GM19099 (cell line): ENCODE results near the gene ADCY5.

Source experiments
- POLR2A ChIP-seq: IDR thresholded peaks from 3 replicates; pipeline ENCODE4 v1.6.1; 2011; ENCODE audit warnings: low read depth; ENCODE audit not compliant: insufficient read length; ENCODE audit errors: extremely low read depth

Gene ADCY5

GRCh38 chr3:123303976-123304560 is 144.8 kb downstream of the ADCY5 start:
- TF ChIP-seq POLR2A = no peak

GRCh38 chr3:123302961-123303360 is 145.9 kb downstream of the ADCY5 start:
- TF ChIP-seq POLR2A = no peak

GRCh38 chr3:123301331-123302184 is 147.3 kb downstream of the ADCY5 start:
- no peak for TF ChIP-seq POLR2A

- no peak for TF ChIP-seq POLR2A
These were observed 148.3 kb downstream of the ADCY5 start for GRCh38 chr3:123300583-123300982.

GRCh38 chr3:123300056-123300455 is 148.8 kb downstream of the ADCY5 start:
- TF ChIP-seq POLR2A = no peak

GRCh38 chr3:123299581-123299980 is 149.3 kb downstream of the ADCY5 start:
- TF ChIP-seq POLR2A = no peak

GRCh38 chr3:123298903-123299302 is 150.0 kb downstream of the ADCY5 start:
- TF ChIP-seq POLR2A = no peak

- no peak for TF ChIP-seq POLR2A
These were observed 151.3 kb downstream of the ADCY5 start for GRCh38 chr3:123297627-123297899.

- TF ChIP-seq POLR2A = no peak
These were observed 151.9 kb downstream of the ADCY5 start for GRCh38 chr3:123296836-123297626.

- no peak for TF ChIP-seq POLR2A
These were observed 152.6 kb downstream of the ADCY5 start for GRCh38 chr3:123296261-123296660.

- TF ChIP-seq POLR2A = no peak
These were observed 153.0 kb downstream of the ADCY5 start for GRCh38 chr3:123295901-123296250.

GRCh38 chr3:123295171-123295900 is 153.6 kb downstream of the ADCY5 start:
- no peak for TF ChIP-seq POLR2A

GRCh38 chr3:123294296-123294938 is 154.5 kb downstream of the ADCY5 start:
- TF ChIP-seq POLR2A = no peak
